ENCODE measurements around the gene NEBL.

NEBL gene

DNA sequence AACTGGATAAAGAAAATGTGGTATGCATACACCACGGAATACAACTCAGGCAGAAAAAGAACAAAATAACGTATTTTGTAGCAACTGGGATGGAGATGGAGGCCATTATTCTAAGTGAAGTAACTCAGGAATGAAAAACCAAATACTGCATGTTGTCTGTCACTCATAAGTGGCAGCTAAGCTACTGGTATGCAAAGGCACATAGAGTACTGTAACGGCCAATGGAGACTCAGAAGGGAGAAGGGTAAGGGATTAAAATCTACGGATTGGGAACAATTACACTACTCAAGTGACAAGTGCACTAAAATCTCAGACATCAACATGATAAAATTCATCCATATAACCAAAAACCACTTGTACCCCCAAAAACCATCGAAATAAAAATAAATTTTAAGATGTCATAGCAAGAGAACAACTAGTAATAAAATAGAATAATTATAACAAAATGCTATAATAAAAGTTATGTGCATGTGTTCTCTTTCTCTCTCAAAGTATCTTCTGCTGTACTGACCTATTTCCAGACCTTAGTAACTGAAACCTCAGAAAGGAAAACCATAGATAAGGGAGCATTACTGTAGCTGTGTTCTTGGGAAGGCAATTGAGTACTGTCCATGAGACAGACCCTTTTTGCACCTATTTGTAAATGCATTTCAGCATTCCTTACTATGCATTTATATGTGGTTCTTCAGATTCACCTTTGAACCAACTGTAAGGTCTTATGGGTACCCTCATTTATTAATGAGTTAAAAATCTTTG lies 6.7 kb upstream of the NEBL start:
- DNase-seq: no peak

DNA sequence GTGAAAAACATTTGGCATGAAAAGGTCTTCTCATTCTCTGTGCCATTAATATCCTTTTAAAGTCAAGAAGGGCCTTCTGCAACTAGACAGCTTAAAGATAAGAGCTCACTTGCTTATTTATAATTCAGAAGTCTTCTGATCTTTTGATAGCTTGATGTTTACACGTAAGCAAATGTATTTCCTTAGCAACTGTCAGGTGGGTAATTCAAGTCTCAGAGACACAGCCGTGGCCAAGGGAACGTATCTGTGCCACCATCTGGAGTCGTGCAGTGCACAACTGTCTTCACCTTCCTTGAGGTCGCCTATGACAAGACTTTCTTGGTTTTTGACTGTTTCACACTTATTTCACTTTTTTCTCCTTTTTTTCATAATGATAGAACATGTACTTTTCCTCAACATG lies 4.0 kb upstream of the NEBL start:
- no peak for DNase-seq

DNA sequence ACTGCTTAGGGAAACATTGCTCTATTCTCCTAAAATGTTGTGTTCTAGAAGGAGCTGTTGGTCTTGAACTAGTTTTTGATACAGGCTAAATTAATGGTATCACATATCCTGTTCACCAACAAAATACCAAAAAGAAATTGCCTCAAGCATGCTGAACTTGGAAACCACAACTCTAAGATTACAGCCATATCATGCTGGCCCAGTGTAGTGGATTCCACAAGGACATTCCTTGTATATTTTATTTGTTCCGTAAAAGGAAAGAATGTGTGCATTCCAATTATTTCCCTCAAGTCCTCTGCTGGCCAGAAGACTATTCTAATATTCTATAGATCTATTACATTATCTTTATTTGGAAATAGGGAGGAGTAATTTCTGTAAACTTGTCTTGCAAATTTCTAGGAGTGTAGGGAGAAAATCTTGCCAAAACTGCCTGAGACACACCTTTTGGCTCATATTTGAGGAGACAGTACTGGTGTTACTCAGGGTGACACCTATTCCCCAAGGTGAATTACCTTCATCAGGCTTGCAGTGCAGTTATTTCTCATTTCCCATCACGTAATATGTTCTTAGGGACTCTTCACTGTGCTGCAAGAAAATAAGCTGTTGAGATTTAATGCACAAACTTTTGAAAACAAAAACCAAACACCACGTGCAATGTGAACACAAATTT lies 1.9 kb upstream of the NEBL start:
- no peak for DNase-seq

DNA sequence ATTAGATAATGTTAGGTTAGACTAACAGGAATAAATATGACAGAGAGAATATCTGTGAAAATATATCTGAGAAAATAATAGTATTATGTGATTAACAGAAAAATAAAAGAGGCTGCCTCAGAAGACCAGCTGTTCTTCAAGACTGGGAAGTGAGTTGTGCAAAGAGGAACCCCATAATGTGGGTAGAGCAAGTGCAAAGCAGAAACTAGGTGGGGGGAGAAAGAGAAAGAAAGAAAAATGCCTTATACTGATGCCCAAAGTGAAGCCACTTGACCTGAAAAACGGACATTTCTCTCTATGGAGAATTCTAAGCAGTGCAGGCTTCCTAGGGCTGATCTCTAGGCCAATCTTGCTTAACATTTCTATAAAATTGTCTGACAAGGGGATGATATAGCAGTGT lies 3.8 kb downstream of the NEBL start:
- DNase-seq: no peak

DNA sequence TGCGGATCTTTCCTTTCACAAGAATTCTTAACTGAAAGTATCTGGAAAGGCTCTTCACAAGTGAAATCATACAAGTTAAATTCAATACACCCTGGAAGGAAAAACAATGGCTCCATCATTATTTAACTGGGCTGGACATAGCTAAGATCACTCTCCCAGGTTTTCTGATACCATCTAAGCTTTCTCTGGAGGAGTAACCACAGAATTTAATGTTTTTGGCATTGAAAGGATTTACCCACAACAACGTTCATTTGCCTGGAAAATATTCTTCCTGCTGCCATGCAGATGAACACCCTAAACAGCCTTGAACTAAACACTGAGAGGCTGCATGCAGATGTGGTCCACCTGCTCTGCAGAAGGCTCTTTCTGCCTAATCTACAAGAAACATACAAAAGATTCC lies 4.3 kb downstream of the NEBL start:
- DNase-seq: no peak

DNA sequence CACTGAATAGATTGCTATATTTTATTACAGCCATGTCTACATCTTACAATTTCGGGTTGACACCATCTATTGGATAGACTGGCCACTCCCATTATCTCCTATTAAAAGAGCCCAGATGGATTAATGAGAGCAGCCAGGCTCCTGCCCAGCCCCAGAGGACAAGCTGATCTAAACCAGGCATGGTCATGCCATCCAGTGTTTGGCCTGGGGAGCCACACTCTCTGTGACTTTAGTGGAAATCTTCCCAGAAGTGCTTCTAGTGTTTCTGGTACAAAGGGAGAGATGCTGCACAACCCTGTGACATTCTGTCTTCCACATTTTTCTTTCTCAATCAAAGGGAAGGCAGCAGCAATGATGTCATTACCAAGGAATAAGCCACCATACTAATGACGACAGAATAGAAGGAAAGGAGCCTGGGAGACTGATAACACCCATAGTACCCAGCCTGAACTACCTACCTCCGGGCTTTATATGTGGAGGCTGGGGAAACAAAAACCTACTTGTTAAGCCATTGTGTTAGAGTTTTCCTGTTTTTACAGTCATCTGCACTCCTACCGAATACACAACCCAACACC lies 5.0 kb downstream of the NEBL start:
- DNase-seq: no peak

DNA sequence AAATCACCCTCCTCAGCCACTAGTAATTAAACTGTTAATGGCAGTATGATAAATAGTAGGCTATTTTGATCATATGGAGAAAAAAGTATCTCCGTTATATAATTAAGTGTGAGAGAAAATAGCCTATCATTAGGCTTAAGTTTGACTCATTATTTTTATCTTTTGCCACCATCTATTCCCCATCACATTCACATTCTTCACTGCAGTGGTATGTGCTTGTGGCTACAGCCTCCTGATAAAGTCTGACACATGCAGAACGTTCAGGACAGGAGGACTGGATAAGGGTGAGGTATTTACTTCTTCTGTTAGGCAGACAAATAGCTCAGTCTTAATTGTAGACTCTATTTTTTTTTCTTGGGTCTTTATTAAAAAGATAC lies 5.8 kb downstream of the NEBL start:
- DNase-seq: peak; percentile 42

DNA sequence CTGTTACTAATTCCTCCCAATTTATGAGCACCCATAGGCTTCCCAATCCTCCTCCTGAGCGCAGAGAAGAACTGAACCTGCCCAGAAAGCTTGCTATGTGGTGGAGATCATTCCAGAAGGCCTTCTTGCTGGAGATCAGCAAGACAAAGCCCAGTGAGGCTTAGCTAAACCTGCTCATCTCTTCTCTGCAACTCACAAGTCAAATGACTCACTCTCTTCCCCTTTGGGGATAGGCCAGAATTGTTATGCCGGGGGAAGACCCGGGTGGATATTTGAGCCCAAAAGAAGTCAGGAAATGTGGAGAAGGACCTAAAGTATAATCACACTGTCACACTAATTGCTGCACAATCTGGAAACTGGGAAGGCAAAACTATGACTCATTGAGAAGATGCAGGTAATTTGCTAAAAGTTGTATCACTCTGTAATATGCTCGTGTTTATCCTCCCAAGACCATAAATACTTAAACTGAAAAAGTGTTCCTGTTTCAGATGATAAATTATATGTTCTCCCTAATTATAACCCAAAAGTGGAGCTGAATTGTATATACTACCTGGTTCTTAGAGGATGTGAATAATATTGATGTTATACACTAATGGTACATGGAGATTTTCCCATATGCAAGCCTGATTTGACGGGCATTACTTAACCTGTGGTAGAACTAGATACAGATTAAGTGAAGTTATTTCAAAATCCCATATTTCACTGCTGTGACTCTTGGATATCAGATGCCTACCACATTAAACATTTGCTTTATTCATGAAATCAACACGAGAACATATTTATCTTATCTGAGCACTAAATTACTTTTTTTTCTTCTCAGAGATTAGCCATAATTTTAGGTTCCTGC lies 6.4 kb downstream of the NEBL start:
- no peak for DNase-seq

DNA sequence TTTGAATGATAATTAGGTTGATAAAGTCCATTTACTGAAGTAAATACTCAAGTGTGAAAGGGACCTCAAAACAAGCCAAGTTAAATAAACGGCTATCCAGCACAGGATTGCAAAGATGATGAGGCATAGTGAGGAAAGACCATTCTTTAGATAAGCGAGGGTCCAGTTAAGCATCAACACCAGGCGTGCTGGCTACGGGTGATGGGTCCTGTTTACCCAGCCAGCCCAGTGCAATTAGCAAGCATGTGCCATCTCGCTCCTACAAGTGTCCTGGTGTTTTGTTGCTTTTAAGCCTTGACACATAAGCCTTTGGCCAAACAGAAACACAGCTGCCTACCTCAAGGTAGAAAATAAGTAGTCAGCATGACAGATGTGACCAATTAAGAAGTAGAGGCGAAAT lies 7.1 kb downstream of the NEBL start:
- no peak for DNase-seq

DNA sequence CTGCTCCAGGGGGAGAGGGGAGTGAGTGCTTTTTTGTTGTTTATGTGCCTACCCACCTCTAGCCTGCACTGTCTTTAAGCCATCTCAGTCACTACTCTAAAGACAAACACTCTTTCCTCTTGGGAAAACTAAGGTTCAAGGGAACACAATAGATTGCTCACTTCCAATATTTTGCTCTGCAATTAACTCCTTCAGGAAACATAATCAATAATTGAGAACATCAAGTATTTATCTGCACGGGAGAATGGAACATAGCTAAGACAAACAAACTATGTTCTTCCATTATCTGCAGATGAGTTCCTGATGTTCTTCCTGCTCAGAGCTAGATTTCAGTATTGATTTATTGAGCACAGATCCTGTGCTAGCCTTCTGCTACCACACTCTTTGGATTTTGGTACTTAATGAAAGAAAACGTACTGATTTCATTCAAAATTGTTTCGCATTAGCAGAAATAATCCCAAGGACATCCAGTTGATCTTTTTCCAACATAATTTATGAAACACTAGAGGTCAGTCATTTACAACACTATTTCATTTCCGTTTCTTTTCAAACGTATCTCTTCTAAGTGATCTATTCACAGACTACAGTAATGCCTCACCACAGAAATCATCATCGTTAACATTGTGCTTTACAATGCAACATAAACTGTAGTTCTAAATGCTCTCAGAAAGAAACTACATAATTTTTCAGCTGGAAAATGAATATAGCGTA lies 8.3 kb downstream of the NEBL start:
- DNase-seq: no peak

DNA sequence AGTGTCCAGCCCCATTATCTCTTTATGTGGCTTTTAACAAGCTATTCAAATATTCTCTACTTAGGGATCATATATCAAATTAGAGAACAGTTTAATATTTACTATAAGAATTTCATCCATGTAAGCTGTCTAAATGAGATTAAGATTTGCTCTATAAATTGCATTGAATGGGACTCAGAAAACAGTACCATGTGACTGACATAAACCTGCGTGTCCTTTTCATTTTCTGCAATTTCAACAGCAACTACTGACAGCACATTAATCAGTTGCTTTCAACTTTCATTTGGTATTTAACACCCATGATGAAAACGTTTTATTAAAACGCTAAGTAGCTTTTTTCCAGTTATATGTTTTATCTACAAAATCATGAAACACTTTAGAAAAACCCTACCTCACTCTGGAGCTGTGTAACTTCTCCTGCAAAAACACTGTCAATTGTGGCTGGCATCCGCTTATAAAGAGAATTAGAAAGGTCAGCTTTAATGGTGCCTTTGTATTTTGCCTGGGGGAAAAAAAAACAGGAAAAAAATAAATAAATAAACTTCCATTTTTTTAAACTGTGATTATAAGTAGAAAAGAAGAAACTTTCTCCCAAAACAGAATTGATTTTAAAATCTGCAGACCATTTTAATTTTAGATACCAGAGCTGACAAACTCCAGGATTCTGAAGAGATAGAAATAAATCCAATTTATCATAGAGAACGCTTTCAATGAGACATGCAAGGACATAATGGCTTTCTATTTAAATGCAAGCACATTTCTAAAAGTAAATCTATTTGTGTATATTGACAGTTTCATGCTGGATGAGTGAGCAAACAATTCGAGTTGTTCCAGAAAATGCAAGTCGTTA lies 9.2 kb downstream of the NEBL start:
- DNase-seq: no peak

DNA sequence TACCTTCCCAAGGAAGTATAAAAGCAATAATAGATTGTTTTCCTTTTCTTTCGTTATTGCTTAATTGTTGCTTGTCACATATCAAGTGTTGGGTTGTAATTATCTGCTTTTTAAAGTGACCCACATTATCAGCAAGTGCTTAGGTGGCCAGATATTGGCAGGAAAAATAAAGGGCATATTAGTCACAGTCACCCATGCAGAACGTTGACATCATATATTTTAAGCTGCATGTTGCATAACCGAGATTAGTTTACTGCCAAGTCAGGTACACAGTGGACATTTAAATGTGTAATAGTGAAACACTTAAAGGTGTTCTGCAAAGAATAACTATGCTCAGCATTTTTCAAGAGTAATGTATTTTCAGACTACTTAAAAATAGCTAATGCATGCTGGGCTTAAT lies 11.4 kb downstream of the NEBL start:
- DNase-seq: peak; percentile 73

DNA sequence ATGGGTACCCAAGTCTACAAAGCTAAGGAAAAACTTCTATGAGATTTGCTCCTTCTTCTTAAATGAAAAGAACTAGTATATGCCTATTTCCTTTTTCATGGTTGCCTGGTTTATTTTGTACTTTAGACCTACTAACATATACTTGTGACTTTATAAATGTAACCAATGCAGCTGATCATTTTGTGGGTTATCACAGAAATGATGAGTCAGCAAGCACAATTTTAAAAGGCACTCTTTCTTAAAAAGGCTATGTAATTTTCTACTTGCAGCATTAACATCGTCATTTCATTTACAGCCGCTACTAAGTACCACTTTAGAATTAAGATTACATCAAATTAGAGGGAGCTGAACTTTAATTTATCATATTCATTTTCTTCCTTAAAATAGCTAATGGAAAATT lies 13.6 kb downstream of the NEBL start:
- no peak for DNase-seq

DNA sequence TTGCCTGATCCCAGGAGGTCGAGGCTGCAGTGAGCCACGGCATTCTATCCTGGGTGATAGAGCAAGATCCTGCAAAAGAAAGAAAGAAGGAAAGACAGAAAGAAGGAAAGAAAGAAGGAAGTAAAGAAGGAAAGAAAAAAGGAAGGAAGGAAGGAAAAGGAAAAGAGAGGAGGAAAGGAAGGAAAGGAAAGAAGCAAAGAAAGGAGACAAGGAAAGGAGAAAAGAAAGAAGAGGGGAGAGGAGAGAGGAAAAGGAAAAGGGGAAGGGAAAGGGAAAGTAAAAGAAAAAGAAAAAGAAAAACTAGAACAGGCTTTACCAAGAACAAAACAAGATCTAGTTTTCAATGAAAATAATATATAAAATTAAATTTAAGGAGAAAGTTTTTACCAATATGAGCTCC lies 15.0 kb downstream of the NEBL start:
- DNase-seq: no peak

DNA sequence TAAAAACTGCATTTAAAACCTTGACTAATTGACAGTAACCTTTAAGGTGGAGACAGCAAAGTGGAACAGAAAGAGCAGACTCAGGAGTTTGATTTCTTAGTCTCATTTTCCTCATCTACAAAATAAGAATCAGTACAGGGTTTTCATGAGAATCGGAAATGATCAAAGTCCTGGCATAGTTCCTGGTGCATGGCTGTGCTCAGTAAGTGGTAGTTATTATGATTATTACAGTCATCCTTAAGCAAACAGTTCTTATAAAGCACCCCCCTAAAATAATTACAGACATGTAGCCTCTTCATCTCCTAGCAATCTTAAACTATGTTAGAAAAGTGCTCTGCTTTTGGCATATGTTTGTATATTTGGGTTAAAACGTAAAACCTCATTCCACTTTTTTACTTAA lies 18.0 kb downstream of the NEBL start:
- DNase-seq: no peak

DNA sequence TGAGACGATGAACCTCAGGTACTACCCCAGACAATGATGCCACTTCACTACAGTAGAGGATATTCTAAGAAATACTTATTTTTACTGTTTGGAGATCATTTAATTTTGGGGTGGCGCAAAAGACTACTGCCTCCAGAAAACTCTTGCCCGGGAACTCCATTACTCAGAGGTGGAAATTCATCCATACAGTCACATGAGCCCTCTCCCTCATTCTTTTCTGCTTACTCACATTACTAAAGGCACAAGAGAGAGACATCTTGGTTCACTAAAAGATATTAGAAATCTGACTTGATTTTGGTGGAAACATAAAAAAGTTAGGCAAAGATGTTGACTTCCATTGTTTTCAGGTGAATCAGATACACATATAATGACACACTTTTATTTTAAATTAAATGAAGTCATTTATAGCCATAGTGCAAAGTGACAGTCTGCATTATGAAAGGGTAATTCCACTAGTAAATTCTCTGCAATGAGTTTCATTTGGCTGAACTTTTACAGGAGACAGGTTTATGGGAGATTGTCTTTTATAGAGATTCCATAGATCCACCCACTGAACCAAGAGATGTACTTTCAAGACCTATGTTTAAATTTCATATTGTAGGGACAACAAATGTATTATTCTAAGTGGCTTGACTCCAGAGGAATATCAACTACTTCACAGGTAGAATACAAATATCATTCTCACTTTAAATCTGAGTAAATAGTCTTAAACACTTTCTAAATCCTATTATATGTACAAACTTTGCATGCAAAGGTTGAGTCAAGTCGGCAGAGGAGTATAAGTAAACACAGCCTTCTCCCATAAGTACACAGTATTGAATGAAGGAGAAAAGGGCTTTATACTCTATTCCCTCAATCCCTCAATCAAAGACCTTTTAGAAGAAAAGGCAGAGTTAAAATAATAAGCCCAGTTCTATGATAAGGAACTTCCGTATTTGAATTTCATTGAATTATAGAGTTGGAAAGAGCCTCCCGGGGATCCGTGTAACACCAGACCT lies 18.8 kb downstream of the NEBL start:
- peak; percentile 44 for DNase-seq

DNA sequence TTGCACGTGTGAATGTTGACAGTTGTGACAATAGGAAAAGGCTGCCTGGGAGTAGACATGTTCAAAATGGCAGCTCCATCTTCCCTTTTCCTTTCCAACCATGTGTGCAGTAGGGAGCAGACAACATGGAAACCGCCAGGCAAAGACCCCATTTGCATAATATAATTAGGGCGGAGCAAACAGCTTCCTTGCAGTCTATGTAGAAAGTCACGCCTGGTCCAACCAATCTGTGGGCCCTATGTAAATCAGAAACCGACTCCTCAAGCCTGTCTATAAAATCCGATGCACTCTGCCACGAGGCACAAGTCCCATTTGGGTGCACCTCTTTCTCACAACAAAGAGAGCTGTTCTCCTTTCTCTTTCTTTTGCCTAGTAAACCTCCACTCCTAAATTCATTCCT lies 19.6 kb downstream of the NEBL start:
- no peak for DNase-seq

DNA sequence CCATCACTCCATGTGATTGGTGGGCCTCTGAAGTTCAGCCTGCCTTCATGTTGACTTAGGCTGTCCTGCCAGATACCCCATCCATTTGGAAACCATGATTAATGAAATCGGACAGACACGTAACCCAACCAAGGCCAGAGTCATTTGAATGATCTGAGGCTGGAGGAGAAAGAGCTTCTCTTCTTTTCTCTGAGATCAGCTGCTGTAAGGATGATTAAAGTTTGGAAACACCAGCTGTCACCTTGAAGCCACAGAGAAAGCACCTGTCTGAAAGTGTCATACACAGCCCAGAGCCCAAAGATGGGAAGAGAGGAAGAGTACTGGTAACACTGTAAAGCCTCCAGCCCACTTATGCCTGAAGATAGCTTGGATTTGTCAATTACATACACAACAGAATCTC lies 22.9 kb downstream of the NEBL start:
- no peak for DNase-seq

DNA sequence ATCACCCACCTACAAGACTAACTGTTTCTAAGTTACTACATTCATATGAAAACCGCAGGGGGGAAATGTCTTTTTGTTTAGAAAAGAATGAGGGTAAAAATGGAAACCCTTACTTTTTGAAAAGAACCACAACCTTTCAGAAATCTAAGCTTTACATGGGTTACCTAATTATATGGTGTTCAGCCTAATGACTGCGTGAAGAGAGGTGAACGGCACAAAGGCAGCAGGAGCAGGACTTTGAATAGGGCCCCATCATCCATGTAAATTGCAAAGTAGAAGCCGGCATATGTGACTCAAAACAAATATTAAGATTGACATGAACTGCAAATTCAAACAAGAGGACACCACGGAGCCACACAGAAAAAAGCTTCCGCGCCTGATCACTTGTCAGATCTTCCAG lies 25.1 kb downstream of the NEBL start:
- no peak for DNase-seq

DNA sequence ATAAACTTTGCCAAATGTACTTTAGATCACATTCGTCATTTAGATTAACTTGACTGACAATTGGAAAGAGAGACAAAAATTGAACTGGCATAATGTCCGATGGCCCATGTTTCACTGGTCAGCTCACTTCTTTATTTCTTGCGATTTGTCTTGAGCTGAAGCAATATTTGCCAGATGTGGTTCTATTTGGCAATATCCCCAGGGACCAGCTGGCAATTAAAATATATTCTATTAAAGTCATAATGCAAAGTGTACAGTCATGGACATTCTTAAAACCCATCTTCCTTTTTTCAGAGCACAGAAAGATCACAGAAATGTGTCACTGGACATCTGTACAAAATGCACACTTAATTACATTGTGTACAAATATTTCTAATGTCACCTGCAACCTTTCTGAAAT lies 26.3 kb downstream of the NEBL start:
- no peak for DNase-seq

DNA sequence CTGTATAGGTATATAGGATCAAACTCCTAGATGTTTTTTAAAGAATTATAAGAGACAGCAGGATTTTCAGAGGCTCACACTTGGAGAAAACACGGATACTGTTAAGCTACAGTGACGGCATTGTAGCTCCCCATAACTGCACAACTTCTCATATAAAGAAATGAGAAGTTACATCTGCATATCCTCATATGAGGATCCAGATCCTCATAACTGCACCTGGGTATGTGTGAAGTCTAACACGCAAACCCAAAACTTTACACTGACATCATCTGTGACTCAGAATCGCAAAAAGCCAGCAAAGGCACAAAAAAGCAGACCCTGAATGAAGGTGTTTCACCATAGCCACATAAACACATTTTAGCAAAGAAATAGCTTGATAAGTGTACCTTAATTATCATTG lies 34.1 kb downstream of the NEBL start:
- no peak for DNase-seq
